ENCODE measurements around the gene GBE1. TPM values are rescaled to one million over a fixed set of nuclear protein-coding genes. Genes with fewer than 3 reads are reported as not detected.
A peak's percentile ranks its signal among the peaks of the same experiment; 100 is the strongest.
"Not testable (repeated sequence)": the region's sequence is repeated elsewhere in the genome, so short reads cannot be mapped to it uniquely, and the experiment has no call there.

The GBE1 gene
- total RNA-seq, 1 donor from 2014 or later = 14.7 TPM

- DNase-seq (ENCODE audit: extremely low spot score, unreplicated experiment) = no peak
- no peaks in the 10 kb centered on the region for H3K4me1 Mint-ChIP-seq (ENCODE audit: unreplicated experiment)
- H3K4me3 Mint-ChIP-seq = no peak overlapping the region
- H3K27ac Mint-ChIP-seq = no peak overlapping the region
- H3K36me3 Mint-ChIP-seq = no peaks in the 10 kb centered on the region
- TF ChIP-seq, protein P1, sequence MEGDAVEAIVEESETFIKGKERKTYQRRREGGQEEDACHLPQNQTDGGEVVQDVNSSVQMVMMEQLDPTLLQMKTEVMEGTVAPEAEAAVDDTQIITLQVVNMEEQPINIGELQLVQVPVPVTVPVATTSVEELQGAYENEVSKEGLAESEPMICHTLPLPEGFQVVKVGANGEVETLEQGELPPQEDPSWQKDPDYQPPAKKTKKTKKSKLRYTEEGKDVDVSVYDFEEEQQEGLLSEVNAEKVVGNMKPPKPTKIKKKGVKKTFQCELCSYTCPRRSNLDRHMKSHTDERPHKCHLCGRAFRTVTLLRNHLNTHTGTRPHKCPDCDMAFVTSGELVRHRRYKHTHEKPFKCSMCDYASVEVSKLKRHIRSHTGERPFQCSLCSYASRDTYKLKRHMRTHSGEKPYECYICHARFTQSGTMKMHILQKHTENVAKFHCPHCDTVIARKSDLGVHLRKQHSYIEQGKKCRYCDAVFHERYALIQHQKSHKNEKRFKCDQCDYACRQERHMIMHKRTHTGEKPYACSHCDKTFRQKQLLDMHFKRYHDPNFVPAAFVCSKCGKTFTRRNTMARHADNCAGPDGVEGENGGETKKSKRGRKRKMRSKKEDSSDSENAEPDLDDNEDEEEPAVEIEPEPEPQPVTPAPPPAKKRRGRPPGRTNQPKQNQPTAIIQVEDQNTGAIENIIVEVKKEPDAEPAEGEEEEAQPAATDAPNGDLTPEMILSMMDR (conservative IDR thresholded peaks at IDR 0.05) = no peak
- no peaks in the 10 kb centered on the region for H3K27me3 Mint-ChIP-seq
- no peaks in the 10 kb centered on the region for H3K9me3 Mint-ChIP-seq
These were observed 263.7 kb downstream of the GBE1 start for GRCh38 chr3:81497572-81498251.

DNA sequence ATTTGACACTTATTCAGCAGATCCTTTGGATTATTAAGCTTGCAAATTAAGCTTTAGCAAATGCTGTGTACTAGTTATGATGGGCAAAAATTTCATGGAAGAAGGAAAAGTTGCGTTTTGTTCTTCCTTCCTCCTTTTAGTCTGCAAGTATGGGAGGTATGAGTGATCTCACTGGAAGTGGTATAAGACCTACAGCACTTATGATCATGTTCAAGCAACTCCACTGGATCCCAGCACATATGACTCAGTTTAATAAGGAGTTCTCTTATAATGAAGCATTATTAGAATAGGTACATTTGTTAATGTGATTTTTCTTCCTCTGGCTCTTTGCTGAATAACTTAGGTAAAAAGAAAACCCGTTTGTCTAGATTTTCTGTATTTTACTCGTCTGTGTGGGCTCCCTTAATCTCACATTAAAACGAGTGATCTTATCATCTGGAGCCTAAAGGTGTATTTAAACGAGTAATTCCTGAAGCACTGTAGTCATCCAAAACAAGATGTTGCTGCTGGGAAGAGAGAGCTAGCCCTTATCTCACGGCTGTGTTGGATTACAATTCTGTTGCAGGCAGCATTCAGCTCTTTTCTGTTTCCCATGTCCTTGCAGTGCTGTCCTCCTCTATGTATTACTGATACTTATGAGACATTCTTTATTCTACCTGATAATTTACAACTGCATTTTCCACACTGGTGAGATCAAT is 264.9 kb downstream of the GBE1 start:
- Mint-ChIP-seq H3K27ac (peak overlapping the region; percentile 20), H3K4me1 (ENCODE audit: unreplicated experiment) (no peaks in the 10 kb centered on the region), H3K9me3 (no peaks in the 10 kb centered on the region), H3K36me3 (no peaks in the 10 kb centered on the region), H3K27me3 (no peaks in the 10 kb centered on the region), H3K4me3 (peak overlapping the region; percentile 5)
- TF ChIP-seq, protein P1 (conservative IDR thresholded peaks at IDR 0.05) = no peak
- DNase-seq (ENCODE audit: extremely low spot score, unreplicated experiment) = no peak

DNA sequence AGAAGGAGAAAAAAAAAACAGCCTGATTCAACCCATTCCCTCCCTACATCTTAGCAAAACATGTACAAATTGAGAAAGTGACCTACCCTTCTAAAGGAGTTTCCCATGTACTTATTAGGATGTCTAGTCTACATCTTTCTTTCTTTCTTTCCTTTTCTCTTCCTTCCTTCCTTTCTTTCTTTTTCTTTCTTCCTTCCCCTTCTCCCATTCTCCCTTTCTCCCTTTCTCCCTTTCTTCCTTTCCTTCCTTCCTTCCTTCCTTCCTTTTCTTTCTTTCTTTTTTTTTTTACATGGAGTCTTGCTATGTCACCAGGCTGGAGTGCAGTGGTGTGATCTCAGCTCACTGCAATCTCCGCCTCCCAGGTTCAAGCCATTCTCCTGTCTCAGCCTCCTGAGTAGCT is 269.0 kb downstream of the GBE1 start:
- not testable (repeated sequence) for H3K9me3 Mint-ChIP-seq; H3K4me1 Mint-ChIP-seq (ENCODE audit: unreplicated experiment); H3K36me3 Mint-ChIP-seq; H3K4me3 Mint-ChIP-seq; H3K27me3 Mint-ChIP-seq; DNase-seq (ENCODE audit: extremely low spot score, unreplicated experiment); H3K27ac Mint-ChIP-seq

DNA sequence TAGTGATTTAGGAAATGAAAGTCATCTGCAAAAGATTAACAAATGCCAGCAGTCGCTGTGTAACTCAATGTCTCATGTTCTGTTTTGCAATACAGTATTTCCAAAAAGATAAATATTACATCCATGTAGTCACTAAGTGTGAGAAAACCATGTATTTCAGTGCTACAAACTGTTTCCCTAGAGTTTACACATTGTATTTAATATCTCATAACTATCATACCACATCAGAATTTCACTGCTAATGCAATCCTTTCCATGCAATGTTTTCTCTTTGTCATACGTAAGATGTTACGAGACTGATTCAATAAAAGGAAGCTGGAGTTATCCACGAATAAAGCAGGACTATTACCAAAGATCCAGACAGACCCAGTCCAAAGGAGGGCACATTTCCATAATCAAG is 269.4 kb downstream of the GBE1 start:
- Mint-ChIP-seq H3K36me3 (no peaks in the 10 kb centered on the region), H3K27ac (no peak overlapping the region), H3K9me3 (no peaks in the 10 kb centered on the region), H3K4me1 (ENCODE audit: unreplicated experiment) (no peaks in the 10 kb centered on the region), H3K27me3 (no peaks in the 10 kb centered on the region), H3K4me3 (no peak overlapping the region)
- DNase-seq (ENCODE audit: extremely low spot score, unreplicated experiment) = no peak
- TF ChIP-seq, protein P1 (conservative IDR thresholded peaks at IDR 0.05) = no peak

DNA sequence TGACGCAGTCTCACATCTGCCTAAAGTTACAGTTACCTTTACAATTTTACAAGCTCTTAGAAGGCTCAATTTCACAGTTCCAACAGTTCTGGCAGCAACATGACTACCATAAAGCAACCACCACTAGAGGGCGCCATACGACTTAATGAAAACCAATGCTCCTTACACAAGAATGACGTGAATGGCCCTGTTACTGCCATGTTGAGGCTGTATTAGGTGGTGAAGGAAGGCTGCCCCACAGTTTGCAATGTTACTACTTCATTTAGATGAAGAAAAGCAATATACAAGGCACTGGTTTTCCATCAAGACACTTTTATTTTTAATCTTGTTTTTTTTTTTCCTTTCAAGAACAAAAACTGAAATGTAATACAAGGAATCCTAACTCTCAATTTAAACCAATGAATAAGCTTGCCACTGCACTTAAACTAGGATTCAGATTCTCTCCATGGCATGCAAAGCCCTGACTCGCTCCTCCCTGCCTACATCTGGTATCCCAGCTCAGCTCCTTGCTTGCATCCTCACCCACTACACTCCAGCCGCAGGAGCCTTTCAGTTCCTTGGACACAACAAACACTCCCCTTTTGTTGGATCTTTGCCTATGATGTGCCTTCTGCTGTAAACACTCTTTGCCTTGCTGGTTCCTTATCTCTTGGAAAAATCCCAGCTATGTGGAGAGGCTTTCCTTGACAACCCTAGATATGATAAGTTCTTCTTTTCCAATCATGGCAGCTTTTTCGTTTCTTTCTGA is 270.7 kb downstream of the GBE1 start:
- TF ChIP-seq, protein P1 (conservative IDR thresholded peaks at IDR 0.05) = peak; percentile 92
- H3K4me3 Mint-ChIP-seq = no peak overlapping the region
- H3K27me3 Mint-ChIP-seq = no peaks in the 10 kb centered on the region
- H3K9me3 Mint-ChIP-seq = no peaks in the 10 kb centered on the region
- no peaks in the 10 kb centered on the region for H3K36me3 Mint-ChIP-seq
- peak; percentile 76 for DNase-seq (ENCODE audit: extremely low spot score, unreplicated experiment)
- peak overlapping the region; percentile 1 for H3K27ac Mint-ChIP-seq
- H3K4me1 Mint-ChIP-seq (ENCODE audit: unreplicated experiment) = no peaks in the 10 kb centered on the region

DNA sequence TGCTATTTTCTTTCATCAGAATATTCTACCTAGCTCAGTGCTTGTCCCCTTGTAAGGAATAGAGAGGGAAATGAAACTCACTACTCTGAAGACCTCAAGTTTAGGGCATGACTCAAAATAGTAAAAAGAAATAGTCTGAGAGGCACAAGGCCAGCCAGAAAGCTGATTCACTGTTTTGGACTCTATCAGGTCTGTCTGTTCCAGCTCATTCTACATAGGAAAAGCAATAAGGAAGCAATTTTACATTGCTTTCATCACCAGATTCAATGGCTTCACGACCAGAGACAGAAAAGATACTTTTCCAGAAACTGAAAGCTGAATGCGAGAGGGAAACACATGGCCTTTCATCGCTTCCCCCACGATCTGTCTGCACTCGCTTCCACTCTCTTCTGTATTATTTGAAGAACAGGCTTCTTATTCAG is 276.0 kb downstream of the GBE1 start:
- H3K4me3 Mint-ChIP-seq = no peak overlapping the region
- no peaks in the 10 kb centered on the region for H3K4me1 Mint-ChIP-seq (ENCODE audit: unreplicated experiment)
- H3K27ac Mint-ChIP-seq = no peak overlapping the region
- no peaks in the 10 kb centered on the region for H3K27me3 Mint-ChIP-seq
- H3K36me3 Mint-ChIP-seq = no peaks in the 10 kb centered on the region
- no peak for DNase-seq (ENCODE audit: extremely low spot score, unreplicated experiment)
- TF ChIP-seq, protein P1 (conservative IDR thresholded peaks at IDR 0.05) = no peak
- no peaks in the 10 kb centered on the region for H3K9me3 Mint-ChIP-seq
